ENCODE data around the gene YBX2.
A peak's percentile ranks its signal among the peaks of the same experiment; 100 is the strongest.
"Not testable (repeated sequence)": the region's sequence is repeated elsewhere in the genome, so short reads cannot be mapped to it uniquely, and the experiment has no call there.

YBX2 gene

GRCh38 chr17:7262935-7263800 lies 31.3 kb downstream of the YBX2 start:
- DNase-seq (ENCODE audit: low spot score) = peak; percentile 80

GRCh38 chr17:7262192-7262934 lies 32.1 kb downstream of the YBX2 start, which contains the start of gene CLDN7:
CLDN7 (minus strand) TSS chr17:7262478; CDS start chr17:7262043, 435 bp downstream.
- DNase-seq (ENCODE audit: low spot score) = peak; percentile 90

- peak; percentile 31 for DNase-seq (ENCODE audit: low spot score)
Measured at GRCh38 chr17:7261379-7262191, 32.9 kb downstream of the YBX2 start.

GRCh38 chr17:7260651-7261378 lies 33.6 kb downstream of the YBX2 start:
- DNase-seq (ENCODE audit: low spot score) = peak; percentile 83

GRCh38 chr17:7260151-7260550 lies 34.3 kb downstream of the YBX2 start:
- DNase-seq (ENCODE audit: low spot score) = no peak

- no peak for DNase-seq (ENCODE audit: low spot score)
Measured at GRCh38 chr17:7259555-7259889, 34.9 kb downstream of the YBX2 start.

- DNase-seq (ENCODE audit: low spot score) = no peak
Measured at GRCh38 chr17:7258731-7259554, 35.5 kb downstream of the YBX2 start.

GRCh38 chr17:7256766-7257456 lies 37.5 kb downstream of the YBX2 start:
- no peak for DNase-seq (ENCODE audit: low spot score)

- DNase-seq (ENCODE audit: low spot score) = no peak
Measured at GRCh38 chr17:7254511-7254910, 39.9 kb downstream of the YBX2 start.

- no peak for DNase-seq (ENCODE audit: low spot score)
Measured at GRCh38 chr17:7253082-7253481, 41.4 kb downstream of the YBX2 start.

- peak; percentile 85 for DNase-seq (ENCODE audit: low spot score)
Measured at GRCh38 chr17:7252176-7253043, 42.0 kb downstream of the YBX2 start, which contains the start of gene ELP5. ELP5 (plus strand) TSS chr17:7252215; CDS start chr17:7252551, 336 bp downstream.

- peak; percentile 90 for DNase-seq (ENCODE audit: low spot score)
Measured at GRCh38 chr17:7251661-7252175, 42.7 kb downstream of the YBX2 start, which contains the start of gene CTDNEP1. CTDNEP1 (minus strand) TSS chr17:7251734; CDS start chr17:7251296, 438 bp downstream.

GRCh38 chr17:7250695-7251627 lies 43.5 kb downstream of the YBX2 start:
- no peak for DNase-seq (ENCODE audit: low spot score)

- DNase-seq (ENCODE audit: low spot score) = no peak
Measured at GRCh38 chr17:7249830-7250229, 44.6 kb downstream of the YBX2 start.

- no peak for DNase-seq (ENCODE audit: low spot score)
Measured at GRCh38 chr17:7249214-7249613, 45.2 kb downstream of the YBX2 start.

- DNase-seq (ENCODE audit: low spot score) = no peak
Measured at GRCh38 chr17:7248796-7249195, 45.6 kb downstream of the YBX2 start.

GRCh38 chr17:7246779-7247178 lies 47.7 kb downstream of the YBX2 start:
- no peak for DNase-seq (ENCODE audit: low spot score)

- not testable (repeated sequence) for DNase-seq (ENCODE audit: low spot score)
Measured at GRCh38 chr17:7243838-7244237, 50.6 kb downstream of the YBX2 start.

Measured in iPS-NIHi11 (cell line).